ENCODE results near the gene SLC18A2.
A peak's percentile ranks its signal among the peaks of the same experiment; 100 is the strongest.
"Not testable (repeated sequence)": the region's sequence is repeated elsewhere in the genome, so short reads cannot be mapped to it uniquely, and the experiment has no call there.

SLC18A2 gene

GRCh38 chr10:117240621-117241529, at the start of gene SLC18A2:
SLC18A2 (plus strand) TSS chr10:117241114; CDS start chr10:117241694, 580 bp downstream.
- peak; percentile 9 for DNase-seq

DNA sequence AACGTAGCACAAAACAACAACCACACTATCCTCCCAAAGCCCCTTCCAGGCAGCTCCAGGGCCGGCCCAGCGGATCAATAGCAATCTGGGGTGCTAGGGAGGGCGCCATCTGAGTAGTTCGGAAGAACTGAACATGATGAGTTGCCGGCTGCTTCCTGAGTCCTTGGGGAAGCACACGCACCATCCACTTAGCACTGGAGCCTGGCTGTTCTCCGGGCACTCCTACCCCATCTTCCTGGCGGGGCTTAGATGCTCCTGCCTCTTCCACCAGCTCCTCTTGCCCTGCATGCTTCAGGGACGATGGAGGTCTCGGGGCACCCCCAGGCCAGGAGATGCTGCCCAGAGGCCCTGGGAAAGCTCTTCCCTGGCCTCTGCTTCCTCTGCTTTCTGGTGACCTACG, 43.7 kb upstream of the SLC18A2 start, which contains the start of gene KCNK18:
TSS of gene KCNK18 (plus strand) at position 301 of the 400 bp plus-strand sequence. CDS start at position 301, 0 bp downstream.
- no peak for DNase-seq

GRCh38 chr10:117198088-117198487, 42.8 kb upstream of the SLC18A2 start:
- DNase-seq, result no peak

DNA sequence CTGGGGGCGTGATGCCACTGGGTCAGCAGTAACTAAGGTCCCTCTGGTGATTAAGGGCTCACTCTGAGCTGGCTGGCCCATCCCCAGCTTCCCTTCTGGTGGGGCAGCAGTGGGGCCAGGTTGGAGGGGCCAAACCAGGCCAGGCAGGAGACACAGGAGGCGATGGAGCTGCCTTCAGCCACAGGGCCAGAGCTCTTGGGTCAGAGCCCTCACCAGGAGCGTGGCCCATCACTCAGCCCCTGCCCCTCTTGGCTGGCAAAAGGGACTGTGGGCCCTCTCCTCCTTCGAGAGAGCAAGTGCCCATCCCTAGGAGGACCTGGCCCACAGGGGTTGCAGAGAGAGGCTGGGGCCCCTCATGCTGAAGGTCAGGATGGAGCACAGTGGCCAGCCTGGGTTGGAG, 39.1 kb upstream of the SLC18A2 start:
- no peak for DNase-seq

GRCh38 chr10:117204316-117204715, 36.6 kb upstream of the SLC18A2 start:
- no peak for DNase-seq

- no peak for DNase-seq
These were observed 28.7 kb upstream of the SLC18A2 start for GRCh38 chr10:117212176-117212575.

- DNase-seq, result peak; percentile 9
These were observed 26.5 kb upstream of the SLC18A2 start for GRCh38 chr10:117214401-117214800.

- DNase-seq, result no peak
These were observed 25.8 kb upstream of the SLC18A2 start for GRCh38 chr10:117215079-117215478.

- no peak for DNase-seq
These were observed 24.9 kb upstream of the SLC18A2 start for GRCh38 chr10:117216028-117216427.

- DNase-seq, result peak; percentile 82
These were observed 24.2 kb upstream of the SLC18A2 start for GRCh38 chr10:117216611-117217195.

- DNase-seq, result peak; percentile 73
These were observed 23.6 kb upstream of the SLC18A2 start for GRCh38 chr10:117217196-117217761.

DNA sequence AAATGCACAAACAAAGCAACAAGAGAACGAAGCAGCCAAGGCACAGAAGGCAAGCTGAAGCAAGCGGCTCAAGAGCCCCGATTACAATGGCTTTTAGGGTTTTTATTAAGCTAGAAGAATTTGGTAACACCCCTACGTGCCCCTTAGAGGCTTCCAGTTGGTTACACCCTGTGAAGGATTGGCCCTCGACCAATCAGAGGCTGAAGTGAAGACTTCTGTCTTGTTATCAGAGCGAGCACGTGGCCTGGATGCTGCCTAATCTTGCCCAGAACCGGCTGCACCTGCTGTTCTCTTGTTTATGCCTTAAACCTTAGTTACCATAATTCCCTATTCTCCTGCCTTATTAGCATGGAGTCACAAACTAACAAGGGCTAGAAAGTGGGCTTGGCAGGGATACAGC, 22.3 kb upstream of the SLC18A2 start:
- DNase-seq, result peak; percentile 74

DNA sequence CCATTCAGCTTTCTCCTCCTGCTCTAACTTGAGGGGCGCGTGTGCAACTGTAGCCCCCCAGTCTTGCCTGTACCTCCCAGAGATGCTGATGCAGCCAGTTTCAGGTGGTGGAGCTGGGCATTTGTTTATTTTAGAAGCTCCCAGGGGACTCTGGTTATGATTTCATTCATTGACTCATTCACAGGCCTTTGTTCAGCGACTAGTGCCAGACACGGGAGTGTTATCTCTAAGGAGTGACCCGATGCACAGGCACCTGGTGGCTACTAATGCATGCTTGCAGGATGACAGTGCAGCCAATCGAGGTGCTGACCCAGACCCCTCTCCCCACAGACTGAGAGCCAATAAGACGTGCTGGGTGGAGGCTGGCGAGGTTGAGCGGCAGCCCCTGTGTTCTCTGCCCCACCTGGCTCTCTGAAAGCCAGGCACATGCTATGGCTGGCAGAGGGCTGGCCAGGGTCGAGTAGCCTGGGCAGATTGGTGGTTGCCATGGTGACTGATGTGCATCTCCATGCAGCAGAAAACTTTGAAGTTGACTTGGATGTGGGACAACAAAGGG, 19.7 kb upstream of the SLC18A2 start:
- peak; percentile 12 for DNase-seq

- DNase-seq, result no peak
These were observed 18.4 kb upstream of the SLC18A2 start for GRCh38 chr10:117222552-117222951.

DNA sequence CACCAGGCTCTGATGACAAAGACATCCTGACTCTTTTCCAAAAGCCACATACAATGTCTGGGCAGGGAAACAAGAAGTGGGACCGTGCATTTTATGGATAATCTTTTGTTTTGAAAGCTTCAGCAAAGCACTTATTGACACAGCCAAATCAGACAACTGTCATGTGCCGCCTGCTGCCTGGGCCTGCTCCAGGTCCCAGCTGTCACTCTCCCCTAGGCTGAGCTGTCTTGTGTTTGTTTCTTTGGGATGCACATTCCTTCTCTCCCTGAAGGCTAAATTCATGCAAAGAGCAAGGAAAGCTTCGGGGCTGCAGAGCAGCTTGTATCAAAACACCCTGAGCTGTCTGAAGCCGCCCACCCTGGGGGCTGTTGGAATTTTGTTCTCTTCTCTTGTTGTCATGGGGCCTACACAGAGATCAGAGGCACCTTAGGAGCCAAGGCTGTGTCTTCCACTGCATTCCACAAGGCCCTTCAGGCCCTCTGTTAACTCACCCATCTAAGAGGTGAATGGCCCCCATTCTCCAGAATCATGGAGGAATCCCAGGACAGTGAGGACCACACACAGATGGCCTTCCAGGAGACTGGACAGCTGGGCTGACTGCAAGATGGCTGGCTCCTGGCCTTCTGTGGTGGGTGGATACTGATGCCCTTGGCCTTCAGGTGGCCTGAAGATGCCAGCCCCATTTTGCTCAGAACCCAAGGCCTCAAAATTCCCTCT, 17.8 kb upstream of the SLC18A2 start:
- no peak for DNase-seq

DNA sequence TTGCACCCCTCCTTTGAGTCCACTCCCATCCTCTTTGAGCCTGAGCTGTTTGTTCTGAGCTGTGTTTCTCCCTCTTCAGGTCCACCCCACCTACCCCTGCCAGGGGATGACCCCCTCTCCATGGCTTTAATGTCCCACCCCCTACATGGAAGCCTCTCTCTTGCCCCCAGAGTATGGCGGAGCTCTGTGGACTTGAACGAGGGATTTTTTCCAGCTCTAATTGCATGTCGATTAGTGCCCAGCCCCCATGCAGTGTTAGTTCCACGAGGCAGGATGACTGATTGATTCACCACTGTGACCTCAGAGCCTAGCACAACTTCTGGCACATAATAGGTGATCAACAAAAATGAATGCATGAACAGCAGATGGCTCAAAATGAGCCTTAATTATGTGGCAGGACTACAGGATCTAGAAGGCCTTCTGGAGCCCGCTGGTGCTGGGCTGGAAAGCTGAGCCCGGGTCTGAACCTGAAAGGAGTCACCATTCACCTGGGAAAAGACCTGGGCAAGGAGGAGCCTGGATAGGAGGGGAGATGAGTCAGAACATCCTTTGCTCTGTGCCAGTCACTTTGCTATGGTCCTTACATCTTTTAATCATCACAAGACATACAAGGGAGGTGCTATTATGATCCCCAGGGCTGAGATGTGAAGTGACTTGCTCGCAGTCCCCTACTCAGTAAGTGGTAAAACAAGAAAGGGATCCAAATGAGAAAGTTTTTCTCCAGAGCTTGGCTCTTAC, 17.1 kb upstream of the SLC18A2 start:
- no peak for DNase-seq

GRCh38 chr10:117224881-117225280, 16.0 kb upstream of the SLC18A2 start:
- DNase-seq, result no peak

GRCh38 chr10:117226813-117227451, 14.0 kb upstream of the SLC18A2 start:
- DNase-seq, result peak; percentile 88

- DNase-seq, result no peak
These were observed 12.7 kb upstream of the SLC18A2 start for GRCh38 chr10:117228210-117228609.

- not testable (repeated sequence) for DNase-seq
These were observed 10.8 kb upstream of the SLC18A2 start for GRCh38 chr10:117230107-117230506.

- peak; percentile 73 for DNase-seq
These were observed 3.4 kb upstream of the SLC18A2 start for GRCh38 chr10:117237401-117237991.

All from hematopoietic multipotent progenitor cell treated with erythropoietin and hydrocortisone succinate and interleukin-3 and kit ligand, for 6 days (in vitro differentiated cells).